HFFc6 (cell line): ENCODE results near the gene TMEM14B. TPM values are rescaled to one million over a fixed set of nuclear protein-coding genes. Genes with fewer than 3 reads are reported as not detected.
"Not testable (repeated sequence)": the region's sequence is repeated elsewhere in the genome, so short reads cannot be mapped to it uniquely, and the experiment has no call there.

Experiments
- DNase-seq: peaks from one replicate; pipeline ENCODE4 v3.0.0-alpha.2; 2018
- H3K27ac Mint-ChIP-seq: 2 replicates; pipeline ENCODE4 v1.8.0; 2020; ENCODE audit warnings: mild to moderate bottlenecking, mixed read lengths
- H3K27me3 Mint-ChIP-seq: 2 replicates; pipeline ENCODE4 v1.8.0; 2021; ENCODE audit warnings: mild to moderate bottlenecking, moderate library complexity, mixed read lengths; ENCODE audit not compliant: insufficient read depth
- H3K36me3 Mint-ChIP-seq: 2 replicates; pipeline ENCODE4 v1.8.0; 2021; ENCODE audit warnings: low read depth, mixed read lengths
- H3K4me1 Mint-ChIP-seq: 2 replicates; pipeline ENCODE4 v1.8.0; 2020; ENCODE audit warnings: low read depth, mixed read lengths
- H3K4me3 Mint-ChIP-seq: 2 replicates; pipeline ENCODE4 v1.8.0; 2020; ENCODE audit warnings: mild to moderate bottlenecking, moderate library complexity, mixed read lengths
- H3K9me3 Mint-ChIP-seq: 2 replicates; pipeline ENCODE4 v1.8.0; 2020; ENCODE audit warnings: mild to moderate bottlenecking, mixed read lengths
- long read RNA-seq: library from polyadenylated mRNA; unstranded; transcript quantifications from one replicate; pipeline ENCODE4 v2.0.0, GENCODE V29; 2019
- total RNA-seq, 6 experiments: library from RNA; stranded (reverse); fragmentation: NEBNext Ultra II Directional; extraction: Animal tissue kit (Norgen Biotek cat#: 25700); gene quantifications; 2 replicates in 1 of 6; 3 replicates in 5 of 6; pipeline ENCODE4 v1.2.3, GENCODE V29; 2021
- TF ChIP-seq, protein P1 (sequence below): fragments of 200-600 bp; sonication (generic); IDR thresholded peaks from 2 replicates; pipeline ENCODE4 v1.5.0; 2021; ENCODE audit warnings: antibody characterized with exemption, mild to moderate bottlenecking

Gene TMEM14B
- 100 to 1,000 TPM in 1 of 6 experiments, 10 to 100 TPM in 5; 82.7 to 113 (median 96.7) TPM for total RNA-seq
- long read RNA-seq, transcript TMEM14B-202 (6 exons, 975 nt): major isoform, 141 of 172 reads
- long read RNA-seq, transcript TMEM14B-201 (5 exons, 787 nt): minor isoform, 11 of 172 reads
- long read RNA-seq, partial matches to known transcripts: 8 of 172 reads
- long read RNA-seq, other reads (novel, unspliced or antisense): 12 of 172 reads

DNA sequence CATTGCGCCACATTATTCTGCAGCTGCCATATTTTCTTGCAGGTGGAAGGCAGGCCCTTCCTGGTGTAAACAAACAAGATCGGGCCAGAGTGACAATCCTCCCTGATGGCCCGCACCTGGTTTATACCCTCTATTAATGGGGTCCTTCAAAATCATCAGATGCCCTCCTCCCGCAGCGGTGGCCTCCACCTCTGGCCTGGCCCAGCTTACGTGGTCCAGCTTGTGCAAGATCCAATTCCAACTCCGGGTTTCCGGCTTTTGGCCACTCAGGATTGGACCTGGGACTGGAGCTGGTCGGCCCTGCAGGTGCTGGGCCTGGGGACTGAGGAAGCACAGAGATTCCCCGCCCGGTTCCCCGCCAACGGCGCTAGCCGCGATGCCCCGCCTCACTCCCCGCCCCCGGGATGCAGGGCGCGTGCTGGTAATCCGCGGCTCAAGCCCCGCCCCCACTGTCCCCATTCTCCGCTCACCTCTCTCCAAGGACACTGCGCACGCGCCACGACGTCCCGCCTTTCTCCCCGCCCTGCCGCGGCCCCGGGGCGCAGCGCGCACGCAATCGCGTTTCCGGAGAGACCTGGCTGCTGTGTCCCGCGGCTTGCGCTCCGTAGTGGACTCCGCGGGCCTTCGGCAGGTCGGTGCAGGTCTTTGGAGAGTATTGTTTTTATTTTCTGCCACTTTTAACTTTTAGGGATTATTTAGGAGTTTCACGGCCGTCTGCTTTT lies at the start of gene TMEM14B:
Gene TMEM14B, plus strand, starts transcription at position 555 of the 722 bp plus-strand sequence. CDS start 1,441 bp downstream, outside the sequence.
- peaks cover 16% of the 10 kb centered on the region for H3K36me3 Mint-ChIP-seq
- DNase-seq: peak; percentile 93
- H3K4me3 Mint-ChIP-seq: peak within 1 kb of the TSS; percentile 97
- peaks cover 2% of the 10 kb centered on the region; the same call in 1 of the 2 replicates for H3K27me3 Mint-ChIP-seq
- TF ChIP-seq, protein P1, sequence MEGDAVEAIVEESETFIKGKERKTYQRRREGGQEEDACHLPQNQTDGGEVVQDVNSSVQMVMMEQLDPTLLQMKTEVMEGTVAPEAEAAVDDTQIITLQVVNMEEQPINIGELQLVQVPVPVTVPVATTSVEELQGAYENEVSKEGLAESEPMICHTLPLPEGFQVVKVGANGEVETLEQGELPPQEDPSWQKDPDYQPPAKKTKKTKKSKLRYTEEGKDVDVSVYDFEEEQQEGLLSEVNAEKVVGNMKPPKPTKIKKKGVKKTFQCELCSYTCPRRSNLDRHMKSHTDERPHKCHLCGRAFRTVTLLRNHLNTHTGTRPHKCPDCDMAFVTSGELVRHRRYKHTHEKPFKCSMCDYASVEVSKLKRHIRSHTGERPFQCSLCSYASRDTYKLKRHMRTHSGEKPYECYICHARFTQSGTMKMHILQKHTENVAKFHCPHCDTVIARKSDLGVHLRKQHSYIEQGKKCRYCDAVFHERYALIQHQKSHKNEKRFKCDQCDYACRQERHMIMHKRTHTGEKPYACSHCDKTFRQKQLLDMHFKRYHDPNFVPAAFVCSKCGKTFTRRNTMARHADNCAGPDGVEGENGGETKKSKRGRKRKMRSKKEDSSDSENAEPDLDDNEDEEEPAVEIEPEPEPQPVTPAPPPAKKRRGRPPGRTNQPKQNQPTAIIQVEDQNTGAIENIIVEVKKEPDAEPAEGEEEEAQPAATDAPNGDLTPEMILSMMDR: no peak
- no peaks in the 10 kb centered on the region for H3K9me3 Mint-ChIP-seq
- peak within 1 kb of the TSS; percentile 92 for H3K27ac Mint-ChIP-seq
- H3K4me1 Mint-ChIP-seq: peaks cover 30% of the 10 kb centered on the region

DNA sequence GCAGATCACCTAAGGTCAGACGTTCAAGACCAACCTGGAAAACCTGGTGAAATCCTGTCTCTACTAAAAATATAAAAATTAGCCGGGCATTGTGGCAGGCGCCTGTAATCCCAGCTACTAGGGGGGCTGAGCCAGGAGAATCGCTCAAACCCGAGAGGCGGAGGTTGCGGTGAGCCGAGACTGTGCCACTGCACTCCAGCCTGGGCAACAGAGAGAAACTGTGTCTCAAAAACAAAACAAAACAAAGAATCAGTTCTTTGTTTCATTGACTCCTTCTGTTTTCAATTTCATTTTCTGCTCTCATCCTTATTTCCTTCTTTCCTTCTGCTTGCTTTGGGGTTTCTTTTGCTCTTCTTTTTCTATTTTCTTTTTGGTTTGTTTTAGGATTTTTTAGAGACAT lies 33.6 kb upstream of the TMEM14B start:
- Mint-ChIP-seq H3K27me3 (no peaks in the 10 kb centered on the region), H3K27ac (no peak overlapping the region), H3K4me1 (no peaks in the 10 kb centered on the region), H3K4me3 (no peak overlapping the region), H3K36me3 (peaks cover 8% of the 10 kb centered on the region), H3K9me3 (peaks cover 9% of the 10 kb centered on the region; the same call in 1 of the 2 replicates)
- TF ChIP-seq, protein P1: no peak
- DNase-seq: no peak

DNA sequence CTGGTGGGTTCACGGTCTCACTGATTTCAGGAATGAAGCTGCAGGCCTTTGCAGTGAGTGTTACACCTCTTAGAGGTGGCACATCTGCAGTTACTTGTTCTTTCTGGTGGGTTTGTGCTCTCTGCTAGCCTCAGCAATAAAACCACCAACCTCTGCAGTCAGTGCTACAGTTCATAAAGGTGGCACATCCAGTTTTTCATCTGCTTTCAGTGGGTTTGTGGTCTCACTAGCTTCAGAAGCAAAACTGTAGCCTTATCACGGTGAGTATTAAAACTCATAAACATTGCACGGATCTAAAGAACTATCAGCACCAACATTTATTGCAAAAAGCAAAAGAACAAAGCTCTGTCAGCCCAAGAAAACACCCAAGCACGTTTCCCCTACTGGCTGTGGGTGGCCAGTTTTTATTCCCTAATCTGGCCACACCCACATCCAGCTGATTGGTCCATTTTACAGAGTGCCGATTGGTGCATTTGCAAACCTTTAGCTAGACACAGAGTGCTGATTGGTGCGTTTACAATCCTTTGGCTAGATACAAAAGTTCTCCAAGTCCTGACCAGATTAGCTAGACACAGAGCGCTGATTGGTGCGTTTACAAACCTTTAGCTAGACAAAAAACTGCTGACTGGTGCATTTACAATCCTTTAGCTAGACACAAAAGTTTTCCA lies 28.2 kb upstream of the TMEM14B start:
- peak overlapping the region; percentile 24; the same call in 1 of the 2 replicates for H3K27ac Mint-ChIP-seq
- peaks cover 28% of the 10 kb centered on the region for H3K4me1 Mint-ChIP-seq
- TF ChIP-seq, protein P1: no peak
- H3K27me3 Mint-ChIP-seq: peaks cover 2% of the 10 kb centered on the region
- peak overlapping the region; percentile 70 for H3K4me3 Mint-ChIP-seq
- H3K9me3 Mint-ChIP-seq: peaks cover 15% of the 10 kb centered on the region; the same call in 1 of the 2 replicates
- DNase-seq: no peak
- peaks cover 16% of the 10 kb centered on the region for H3K36me3 Mint-ChIP-seq

DNA sequence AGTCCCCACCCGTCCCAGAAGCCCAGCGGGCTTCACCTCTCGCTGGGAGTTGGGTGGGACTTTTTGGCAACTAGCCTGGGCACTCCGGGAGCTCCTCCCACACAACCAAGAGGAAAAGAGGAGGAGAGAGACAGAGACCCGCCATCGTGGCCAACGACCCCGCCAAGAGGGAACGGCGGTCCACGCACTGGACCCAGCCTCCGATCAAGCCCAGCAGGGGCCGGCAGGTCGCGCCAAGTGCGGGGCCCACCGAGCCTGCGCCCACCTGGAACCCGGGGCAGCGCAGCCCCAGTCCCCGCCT lies 27.7 kb upstream of the TMEM14B start:
- Mint-ChIP-seq H3K27me3 (peaks cover 2% of the 10 kb centered on the region), H3K4me3 (peak overlapping the region; percentile 70), H3K4me1 (peaks cover 30% of the 10 kb centered on the region), H3K27ac (no peak overlapping the region), H3K9me3 (peaks cover 15% of the 10 kb centered on the region; the same call in 1 of the 2 replicates), H3K36me3 (peaks cover 16% of the 10 kb centered on the region)
- TF ChIP-seq, protein P1: no peak
- no peak for DNase-seq

DNA sequence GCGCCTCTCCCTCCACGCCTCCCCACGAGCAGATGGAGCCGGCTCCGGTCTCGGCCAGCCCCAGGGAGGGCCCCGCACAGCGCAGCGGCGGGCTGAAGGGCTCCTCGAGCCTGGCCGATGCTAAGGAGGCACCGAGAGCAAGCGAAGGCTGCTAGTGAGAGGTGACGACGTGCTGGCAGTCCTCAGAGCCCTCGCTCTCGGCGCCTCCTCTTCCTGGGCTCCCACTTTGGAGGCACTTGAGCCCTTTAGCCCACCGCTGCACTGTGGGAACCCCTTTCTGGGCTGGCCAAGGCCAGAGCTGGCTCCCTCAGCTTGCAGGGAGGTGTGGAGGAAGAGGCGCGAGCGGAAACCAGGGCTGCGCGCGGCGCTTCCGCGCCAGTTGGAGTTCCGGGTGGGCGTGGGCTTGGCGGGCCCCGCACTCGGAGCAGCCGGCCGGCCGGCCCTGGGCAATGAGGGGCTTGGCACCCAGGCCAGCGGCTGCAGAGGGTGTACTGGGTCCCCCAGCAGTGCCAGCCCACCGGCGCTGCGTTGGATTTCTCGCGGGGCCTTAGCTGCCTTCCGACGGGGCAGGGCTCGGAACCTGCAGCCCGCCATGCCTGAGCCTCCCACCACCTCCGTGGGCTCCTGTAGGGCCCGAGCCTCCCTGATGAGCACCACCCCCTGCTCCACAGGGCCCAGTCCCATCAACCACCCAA lies 27.2 kb upstream of the TMEM14B start:
- peaks cover 33% of the 10 kb centered on the region for H3K4me1 Mint-ChIP-seq
- H3K36me3 Mint-ChIP-seq: peaks cover 19% of the 10 kb centered on the region
- TF ChIP-seq, protein P1: no peak
- peaks cover 2% of the 10 kb centered on the region for H3K27me3 Mint-ChIP-seq
- H3K27ac Mint-ChIP-seq: peak overlapping the region; percentile 52; the same call in 1 of the 2 replicates
- H3K4me3 Mint-ChIP-seq: peak overlapping the region; percentile 70
- no peak for DNase-seq
- H3K9me3 Mint-ChIP-seq: peaks cover 15% of the 10 kb centered on the region; the same call in 1 of the 2 replicates

DNA sequence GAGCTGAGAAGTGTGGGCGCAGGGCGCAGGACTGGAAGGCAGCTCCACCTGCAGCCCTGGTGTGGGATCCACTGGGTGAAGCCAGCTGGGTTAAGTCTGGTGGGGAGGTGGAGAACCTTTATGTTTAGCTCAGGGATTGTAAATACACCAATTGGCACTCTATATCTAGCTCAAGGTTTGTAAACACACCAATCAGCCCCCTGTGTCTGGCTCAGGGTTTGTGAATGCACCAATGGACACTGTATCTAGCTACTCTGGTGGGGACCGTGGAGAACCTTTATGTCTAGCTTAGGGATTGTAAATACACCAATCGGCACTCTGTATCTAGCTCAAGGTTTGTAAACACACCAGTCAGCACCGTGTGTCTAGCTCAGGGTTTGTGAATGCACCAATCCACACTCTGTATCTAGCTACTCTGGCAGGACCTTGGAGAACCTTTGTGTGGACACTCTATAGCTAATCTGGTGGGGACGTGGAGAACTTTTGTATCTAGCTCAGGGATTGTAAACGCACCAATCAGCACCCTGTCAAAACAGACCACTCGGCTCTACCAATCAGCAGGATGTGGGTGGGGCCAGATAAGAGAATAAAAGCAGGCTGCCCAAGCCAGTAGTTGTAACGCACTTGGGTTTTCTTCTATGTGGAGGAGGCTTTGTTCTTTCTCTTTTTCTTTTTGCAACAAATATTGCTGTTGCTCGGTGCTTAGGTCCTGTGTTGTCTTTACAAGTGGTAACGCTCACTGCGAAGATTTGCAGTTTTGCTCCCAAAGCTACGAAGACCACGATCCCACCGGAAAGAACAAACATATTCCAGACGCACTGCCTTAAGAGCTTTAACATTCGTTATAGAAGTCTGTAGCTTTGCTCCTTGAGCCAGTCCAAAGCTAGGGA lies 26.4 kb upstream of the TMEM14B start:
- not testable (repeated sequence) for DNase-seq, H3K27me3 Mint-ChIP-seq
- Mint-ChIP-seq H3K36me3 (peaks cover 24% of the 10 kb centered on the region), H3K9me3 (peaks cover 15% of the 10 kb centered on the region; the same call in 1 of the 2 replicates), H3K4me1 (peaks cover 38% of the 10 kb centered on the region), H3K27ac (peak overlapping the region; percentile 97), H3K4me3 (peak overlapping the region; percentile 97)
